Heart left ventricle (tissue), 16 donors: ENCODE results near the gene PAMR1. TPM values are rescaled to one million over a fixed set of nuclear protein-coding genes. Genes with fewer than 3 reads are reported as not detected.

Experiments used
- ATAC-seq, 4 donors: fragments of 200-7000 bp; cut with Tn5 transposase; one replicate each; pipeline ENCODE4 v1.9.1; 2020 to 2022; ENCODE audit warnings: moderate library complexity in 4 of 4, mild to moderate bottlenecking in 3 of 4, moderate number of reproducible peaks in 1 of 4
- DNase-seq, 5 donors: peaks; one replicate each; pipeline ENCODE4 v3.0.0-alpha.2; 2020
- H3K27ac ChIP-seq, 12 donors: fragments of 200-600 bp; sonication (generic) in 4 of 12; one replicate each; pipeline versions ENCODE4 v1.5.0 to v1.8.0; 2016 to 2022; ENCODE audit warnings: mild to moderate bottlenecking in 2 of 12
- H3K27me3 ChIP-seq, 9 donors: fragments of 200-600 bp; sonication (generic) in 2 of 9; one replicate each; pipeline versions ENCODE4 v1.5.1 to v1.8.0; 2016 to 2022; ENCODE audit warnings: mild to moderate bottlenecking in 3 of 9
- H3K36me3 ChIP-seq, 9 donors: fragments of 200-600 bp; sonication (generic) in 2 of 9; one replicate each; pipeline versions ENCODE4 v1.5.0 to v1.8.0; 2018 to 2022; ENCODE audit warnings: mild to moderate bottlenecking in 2 of 9
- H3K4me1 ChIP-seq, 12 donors: fragments of 200-600 bp; sonication (generic) in 4 of 12; one replicate each; pipeline versions ENCODE4 v1.5.0 to v1.8.0; 2016 to 2022; ENCODE audit warnings: mild to moderate bottlenecking in 3 of 12
- H3K4me3 ChIP-seq, 12 donors: fragments of 200-600 bp; sonication (generic) in 4 of 12; one replicate each; pipeline versions ENCODE4 v1.5.0 to v1.8.0; 2017 to 2022; ENCODE audit warnings: mild to moderate bottlenecking in 9 of 12, moderate library complexity in 4 of 12
- H3K9me3 ChIP-seq, 12 donors: fragments of 200-600 bp; sonication (generic) in 4 of 12; one replicate each; pipeline versions ENCODE4 v1.5.0 to v1.8.0; 2016 to 2022; ENCODE audit warnings: mild to moderate bottlenecking in 1 of 12
- POLR2A ChIP-seq, 2 donors: fragments of 450-650 bp; IDR thresholded peaks; one replicate each; pipeline ENCODE4 v1.6.1; 2017; ENCODE audit warnings: antibody characterized with exemption in 2 of 2, mild to moderate bottlenecking in 2 of 2, moderate library complexity in 2 of 2
- WGBS, 4 donors: extraction: QIAGEN DNeasy Blood & Tissue Kit in 2 of 4; methylation state at CpG; one replicate each; pipeline versions ENCODE4 v1.1.5 to v1.1.7; 2013 to 2018; 5-methylcytosine and 5-hydroxymethylcytosine counted together
- intact Hi-C, 10 donors: fragments of 100-400 bp; cut with DNase I; formaldehyde crosslinking; loops; one replicate each; pipeline versions ENCODE4 v1.11.1 to v1.14.2; 2022
- polyA plus RNA-seq, 2 donors: library from polyadenylated mRNA; stranded (reverse); fragments of 200-250 nt; gene quantifications; one replicate each; pipeline ENCODE4 v1.2.3, GENCODE V29; 2013
- total RNA-seq, 9 donors: library from RNA; depleted of rRNA in 2 of 9; stranded (reverse); fragments of >200 nt in 2 of 9; fragmentation: NEBNext Ultra II Directional in 3 of 9; extraction: Animal tissue kit (Norgen Biotek cat#: 25700) in 3 of 9; gene quantifications; one replicate each; pipeline versions ENCODE4 v1.1.0 to v1.2.4, GENCODE V29; 2016 to 2023
- TF ChIP-seq, protein P1 (sequence below), 12 donors: fragments of 200-600 bp; sonication (generic) in 4 of 12; IDR thresholded peaks; one replicate each; pipeline versions ENCODE4 v1.5.0 to v1.8.0; 2018 to 2022; ENCODE audit warnings: antibody characterized with exemption in 12 of 12, mild to moderate bottlenecking in 5 of 12
- donor health status: ischemic (EF 13 %, LVEDD 7.1; RV severe dilation, severe dysfunction).
- donor health status: healthy with polysubstance abuse.
- donor health status: DM: no; HTN: yes; CAD: no.
- donor health status: DM: no; HTN: no; CAD: no.
- donor health status: ischemic (EF 25% LVEDD 6.9; RV normal size, moderate dysfunction).
- donor health status: ischemic (EF 25% LVEDD 5.7; RV mildly dilated, moderate dysfunction).
- donor health status: healthy.
- donor health status: DM: yes; HTN: yes; CAD: no.
- donor health status: ischemic (EF 35%, LVEDD 5.7; RV mildly dilated, moderate dysfunction).
- donor health status: nonischemic (EF 11% LVEDD 7.7; RV severe dilation, severe dysfunction).
- donor health status: DM: yes; HTN: yes; CAD: no.
- donor health status: PGD.
- donor health status: ischemic (EF 29% LVEDD 5.4; RV normal size, mild dysfunction).
- donor health status: nonischemic (EF 23%, LVEDD 6.1; RV moderate dilation, normal function).

Gene PAMR1
- total and polyA plus RNA-seq, 11 donors = 3.5 to 18.3 (median 7.0) TPM

DNA sequence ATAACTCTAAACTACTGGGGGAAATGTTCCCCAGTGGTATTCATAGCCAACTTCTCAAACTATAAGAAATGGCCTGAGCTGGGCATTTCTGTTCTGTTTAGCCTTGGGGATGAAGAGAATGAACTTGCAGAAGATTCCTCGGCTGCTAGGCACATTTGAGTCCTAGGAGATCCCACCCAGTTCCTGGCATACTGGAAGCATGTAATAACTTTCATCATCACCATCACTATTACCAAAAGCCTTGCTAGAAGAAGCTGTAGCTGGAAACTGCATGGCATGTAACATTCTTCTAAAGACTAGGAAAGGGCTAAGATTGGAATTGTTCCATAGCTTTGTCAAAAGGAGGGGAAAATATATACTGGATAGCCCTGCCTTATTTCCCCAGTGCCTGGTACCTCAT lies 65.9 kb downstream of the PAMR1 start:
- no peaks in the 10 kb centered on the region for H3K36me3 ChIP-seq
- H3K4me1 ChIP-seq = no peaks in the 10 kb centered on the region
- ATAC-seq (no peak), DNase-seq (no peak)
- TF ChIP-seq, protein P1, sequence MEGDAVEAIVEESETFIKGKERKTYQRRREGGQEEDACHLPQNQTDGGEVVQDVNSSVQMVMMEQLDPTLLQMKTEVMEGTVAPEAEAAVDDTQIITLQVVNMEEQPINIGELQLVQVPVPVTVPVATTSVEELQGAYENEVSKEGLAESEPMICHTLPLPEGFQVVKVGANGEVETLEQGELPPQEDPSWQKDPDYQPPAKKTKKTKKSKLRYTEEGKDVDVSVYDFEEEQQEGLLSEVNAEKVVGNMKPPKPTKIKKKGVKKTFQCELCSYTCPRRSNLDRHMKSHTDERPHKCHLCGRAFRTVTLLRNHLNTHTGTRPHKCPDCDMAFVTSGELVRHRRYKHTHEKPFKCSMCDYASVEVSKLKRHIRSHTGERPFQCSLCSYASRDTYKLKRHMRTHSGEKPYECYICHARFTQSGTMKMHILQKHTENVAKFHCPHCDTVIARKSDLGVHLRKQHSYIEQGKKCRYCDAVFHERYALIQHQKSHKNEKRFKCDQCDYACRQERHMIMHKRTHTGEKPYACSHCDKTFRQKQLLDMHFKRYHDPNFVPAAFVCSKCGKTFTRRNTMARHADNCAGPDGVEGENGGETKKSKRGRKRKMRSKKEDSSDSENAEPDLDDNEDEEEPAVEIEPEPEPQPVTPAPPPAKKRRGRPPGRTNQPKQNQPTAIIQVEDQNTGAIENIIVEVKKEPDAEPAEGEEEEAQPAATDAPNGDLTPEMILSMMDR (IDR thresholded peaks at IDR 0.05) = no peak
- no peak for TF ChIP-seq POLR2A (IDR thresholded peaks at IDR 0.05)
- no peak overlapping the region for H3K27ac ChIP-seq
- peaks cover 0 to 2% (median 0%) of the 10 kb centered on the region in 9 donors for H3K27me3 ChIP-seq
- intact Hi-C loops = no loop called here
- H3K9me3 ChIP-seq = no peaks in the 10 kb centered on the region
- 84 to 100% (median 94%) methylated on average over 1 of the region's 1 CpG for WGBS, 4 donors
- no peak overlapping the region for H3K4me3 ChIP-seq

DNA sequence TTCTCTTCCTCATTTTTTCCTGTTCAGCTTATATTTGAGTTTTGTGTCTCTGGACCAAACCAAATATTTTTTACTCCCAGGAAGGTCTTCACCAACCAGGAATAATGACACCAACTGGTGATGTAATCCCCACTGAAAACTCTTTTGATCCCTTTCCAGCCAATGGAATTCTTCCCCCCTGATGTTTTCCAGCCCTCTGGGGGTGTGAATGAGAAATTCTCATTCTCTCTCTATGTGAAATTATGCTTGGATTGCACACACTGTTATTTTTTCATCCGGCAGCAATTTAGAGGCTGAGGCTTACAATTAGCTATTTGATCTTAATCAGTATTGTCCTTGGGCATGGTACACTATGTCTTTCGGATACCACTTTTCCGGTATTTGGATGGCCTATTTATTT lies 66.6 kb downstream of the PAMR1 start:
- no peak for TF ChIP-seq POLR2A (IDR thresholded peaks at IDR 0.05)
- TF ChIP-seq, protein P1 (IDR thresholded peaks at IDR 0.05) = no peak
- Histone ChIP-seq H3K9me3 (no peaks in the 10 kb centered on the region), H3K4me1 (no peaks in the 10 kb centered on the region), H3K36me3 (no peaks in the 10 kb centered on the region), H3K27me3 (peaks cover 0 to 2% (median 0%) of the 10 kb centered on the region in 9 donors), H3K27ac (no peak overlapping the region), H3K4me3 (no peak overlapping the region)
- ATAC-seq (no peak), DNase-seq (no peak)
- intact Hi-C loops = no loop called here
- WGBS, 4 donors = 68 to 83% (median 76%) methylated on average over 3 of the region's 3 CpGs

DNA sequence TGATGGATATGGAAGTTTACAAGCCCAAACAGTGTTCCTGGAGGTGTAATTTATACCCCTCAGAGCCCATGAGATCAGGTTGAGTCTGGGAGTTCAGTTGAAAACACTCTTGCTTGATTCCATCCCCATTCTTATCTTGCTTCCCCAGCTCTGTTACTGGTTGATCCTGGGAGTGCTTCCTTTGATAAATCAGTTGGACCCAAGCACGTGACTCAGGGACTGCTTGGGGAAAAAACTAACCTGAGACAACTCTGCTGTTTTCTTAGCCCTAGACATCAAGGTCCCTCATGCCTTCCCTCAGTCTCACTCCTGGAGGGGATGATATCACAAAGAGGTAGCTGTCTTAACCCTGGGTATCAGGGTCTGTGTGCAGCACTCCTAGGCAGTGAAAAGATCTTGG lies 71.1 kb downstream of the PAMR1 start:
- intact Hi-C loops = no loop called here
- DNase-seq = no peak
- H3K9me3 ChIP-seq = no peaks in the 10 kb centered on the region
- no peaks in the 10 kb centered on the region for H3K36me3 ChIP-seq
- ATAC-seq = no peak
- no peak overlapping the region for H3K4me3 ChIP-seq
- TF ChIP-seq, protein P1 (IDR thresholded peaks at IDR 0.05) = no peak
- TF ChIP-seq POLR2A (IDR thresholded peaks at IDR 0.05) = no peak
- no peak overlapping the region for H3K27ac ChIP-seq
- no peaks in the 10 kb centered on the region for H3K27me3 ChIP-seq
- no peaks in the 10 kb centered on the region for H3K4me1 ChIP-seq
- WGBS, 4 donors = 25 to 60% (median 29%) methylated on average over 1 of the region's 1 CpG

DNA sequence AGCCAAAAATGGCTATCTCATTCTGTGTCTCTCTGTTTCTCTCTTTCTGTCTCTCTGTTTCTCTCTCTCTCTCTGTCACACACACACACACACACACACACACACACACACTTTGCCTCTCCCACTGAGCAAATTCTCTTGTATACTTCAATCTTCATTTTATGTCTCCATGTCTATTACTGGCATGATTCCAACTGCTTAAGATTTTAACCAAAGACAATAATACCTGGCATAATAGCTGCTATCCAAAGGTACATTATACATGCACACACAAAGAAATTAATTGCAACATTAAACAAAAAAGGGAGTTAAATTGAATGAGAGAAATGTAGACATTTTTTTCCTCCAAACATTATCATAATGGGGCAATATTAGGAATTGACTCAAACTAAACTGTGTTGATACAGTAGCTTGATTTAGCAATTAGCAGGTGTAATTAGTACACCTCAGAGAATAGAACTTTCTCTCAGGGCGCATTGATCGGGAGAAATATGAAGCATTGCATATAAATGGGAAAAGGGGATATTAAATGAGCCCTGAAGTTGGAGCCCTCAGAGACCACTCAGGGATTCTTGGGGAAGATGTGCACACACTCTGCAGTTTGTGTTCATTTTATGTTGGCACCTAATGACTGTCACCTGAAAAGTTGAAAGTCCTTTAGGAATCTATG lies 88.7 kb downstream of the PAMR1 start:
- no peak overlapping the region for H3K27ac ChIP-seq
- peaks cover 0 to 9% (median 0%) of the 10 kb centered on the region in 9 donors for H3K27me3 ChIP-seq
- intact Hi-C loops = no loop called here
- TF ChIP-seq, protein P1 (IDR thresholded peaks at IDR 0.05) = no peak
- no peak for TF ChIP-seq POLR2A (IDR thresholded peaks at IDR 0.05)
- peaks cover 0 to 11% (median 0%) of the 10 kb centered on the region in 9 donors for H3K36me3 ChIP-seq
- H3K4me1 ChIP-seq = no peaks in the 10 kb centered on the region
- no peaks in the 10 kb centered on the region for H3K9me3 ChIP-seq
- ATAC-seq = no peak
- DNase-seq = no peak
- WGBS, 4 donors = 90 to 98% (median 94%) methylated on average over 2 of the region's 2 CpGs
- no peak overlapping the region for H3K4me3 ChIP-seq
